ENCODE results near the gene BPIFB1.

BPIFB1 gene

DNA sequence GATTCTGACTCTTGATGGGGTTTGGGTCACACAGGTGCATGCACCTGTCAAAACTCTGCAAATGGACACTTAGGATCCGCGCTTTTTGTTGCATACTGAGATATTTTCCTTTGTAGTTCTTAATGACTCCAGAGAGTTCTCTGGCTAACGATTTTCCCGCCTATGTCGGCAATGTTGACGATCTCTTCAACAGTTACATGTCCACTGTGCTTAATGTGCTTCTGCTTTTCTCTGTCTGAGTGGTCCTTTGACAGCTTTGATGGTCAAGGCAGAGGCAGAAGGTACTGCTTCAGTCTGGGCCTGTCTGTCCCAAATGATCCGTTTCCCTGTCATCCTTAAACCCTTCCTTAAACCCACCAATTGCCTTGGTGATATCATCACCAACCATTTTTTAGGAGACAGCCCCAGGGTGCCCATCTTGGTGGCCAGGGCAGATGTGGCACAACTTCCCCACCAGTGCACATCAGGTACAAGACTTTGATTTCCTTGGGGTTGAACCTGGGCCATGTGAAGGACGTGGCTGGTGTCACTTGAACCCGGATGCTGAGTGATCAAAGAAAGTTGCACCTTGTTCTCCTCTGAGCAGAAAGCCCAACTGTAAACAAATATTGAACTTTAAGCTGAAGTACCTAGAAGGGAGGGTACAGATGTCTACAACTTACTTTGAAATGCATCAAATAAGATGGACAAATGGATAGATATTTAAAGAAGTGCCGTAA, 10.7 kb upstream of the BPIFB1 start:
- no peak for DNase-seq (ENCODE audit: low read depth in 2 of 2, low spot score in 1 of 2)

DNA sequence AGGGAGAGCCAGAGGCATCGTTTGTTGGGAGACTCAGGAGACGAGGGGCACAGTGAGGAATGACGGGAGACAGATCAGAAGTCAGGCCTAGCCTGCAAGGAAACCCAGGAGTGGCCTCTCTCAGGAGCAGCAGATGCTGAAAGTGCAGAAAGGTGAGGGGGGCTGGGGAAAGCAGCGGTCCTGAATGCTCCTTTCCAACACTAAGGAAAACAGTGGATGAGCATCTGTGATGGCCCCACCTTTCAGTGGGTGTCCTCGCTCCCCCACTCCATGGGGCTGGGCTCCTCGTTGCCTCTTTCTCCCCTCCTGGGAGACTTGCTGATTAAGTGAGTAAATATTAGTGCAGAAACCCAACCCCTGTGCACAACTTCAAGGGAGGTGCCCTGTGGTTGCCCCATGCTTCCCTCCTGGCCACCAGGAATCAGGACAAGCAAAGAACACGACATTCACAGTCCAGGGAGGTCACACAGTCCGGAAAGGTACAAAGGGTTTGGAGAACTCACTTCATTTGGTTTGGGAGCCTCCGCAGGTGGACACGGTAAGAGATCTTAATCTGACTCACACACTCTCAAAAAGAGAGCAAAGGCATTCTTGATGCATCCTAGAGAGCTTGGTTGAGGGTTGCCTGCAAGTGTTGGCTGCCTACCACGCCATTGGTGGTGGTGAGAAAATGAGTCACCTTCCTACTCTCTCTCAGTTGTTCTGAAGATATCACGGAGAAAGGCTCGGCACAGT, 9.7 kb upstream of the BPIFB1 start:
- DNase-seq (ENCODE audit: low read depth in 2 of 2, low spot score in 1 of 2) = no peak

DNA sequence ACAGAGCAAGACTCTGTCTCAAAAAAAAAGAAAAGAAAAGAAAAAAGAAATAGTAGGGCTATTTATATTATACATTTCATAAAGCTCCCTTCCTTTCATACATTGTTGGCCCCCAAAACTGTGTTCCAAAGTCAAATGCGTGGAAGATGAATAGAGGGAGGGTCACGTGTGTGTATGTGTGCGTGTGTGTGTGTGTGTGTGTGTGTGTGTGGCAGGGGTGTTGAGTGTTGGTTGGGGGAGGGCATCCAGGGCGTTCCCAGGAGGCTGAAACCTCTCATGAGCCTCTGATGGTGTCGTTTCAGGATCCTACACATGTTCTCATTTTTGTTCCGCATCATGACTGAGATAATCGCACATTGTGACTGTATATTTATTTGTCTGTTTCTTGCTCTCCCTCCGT, 7.8 kb upstream of the BPIFB1 start:
- DNase-seq (ENCODE audit: low read depth in 2 of 2, low spot score in 1 of 2) = no peak

DNA sequence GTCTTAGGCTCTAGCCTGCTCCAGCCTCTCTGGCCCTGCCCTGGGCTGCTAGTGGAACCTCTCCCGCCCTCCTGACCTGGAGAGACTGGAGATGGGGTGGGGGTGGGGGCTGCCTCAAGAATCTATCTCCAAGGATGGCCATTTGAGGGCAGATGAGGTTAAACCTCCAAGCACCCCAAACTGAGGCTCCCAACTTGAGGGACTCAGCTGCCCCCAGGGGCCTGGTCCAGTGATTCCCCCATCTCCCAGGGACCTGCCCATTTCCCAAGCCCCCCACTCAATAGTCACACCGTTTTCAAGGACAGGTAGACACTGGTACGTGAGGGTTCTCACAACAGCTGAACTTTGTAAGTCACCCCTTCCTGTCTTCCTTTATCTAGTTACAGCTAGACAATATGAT, 7.1 kb upstream of the BPIFB1 start:
- no peak for DNase-seq (ENCODE audit: low read depth in 2 of 2, low spot score in 1 of 2)

DNA sequence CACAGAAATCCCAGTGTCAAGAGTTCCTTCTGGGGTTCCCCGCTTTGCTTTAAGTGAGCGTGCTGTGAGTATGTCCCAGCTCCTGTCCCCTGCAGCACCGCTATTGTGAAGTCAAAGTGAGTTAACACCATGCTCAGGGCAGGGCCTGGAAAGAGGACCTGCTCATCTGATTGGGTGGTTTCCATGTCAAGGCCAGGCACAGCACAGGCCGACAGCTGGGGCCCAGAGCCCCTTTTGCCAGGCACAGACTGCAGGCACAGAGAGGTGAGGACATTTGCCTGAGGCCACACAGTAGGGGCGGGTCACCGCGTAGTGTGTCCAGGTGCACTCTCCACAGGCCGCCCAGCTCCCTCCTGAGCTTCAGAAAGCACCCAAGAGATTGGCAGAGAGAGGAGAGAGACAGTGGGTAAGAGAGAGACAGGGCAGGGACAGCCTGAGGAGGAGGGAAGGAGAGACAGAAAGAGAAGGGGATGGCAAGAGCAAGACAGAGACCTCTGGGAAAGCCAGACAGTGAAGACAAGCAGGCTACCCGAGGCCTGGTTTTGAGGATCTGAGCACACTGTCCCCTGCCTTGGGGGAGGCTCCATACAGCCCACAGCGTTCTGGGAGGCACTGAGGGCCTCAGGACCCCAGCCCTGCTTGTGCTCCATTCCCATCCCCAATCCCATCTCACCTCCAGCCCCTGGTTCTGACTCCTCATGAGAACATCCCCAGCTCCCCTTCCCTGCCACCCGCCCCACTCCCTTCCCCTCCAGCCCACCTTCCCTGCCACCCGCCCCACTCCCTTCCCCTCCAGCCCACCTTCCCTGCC, 6.5 kb upstream of the BPIFB1 start:
- no peak for DNase-seq (ENCODE audit: low read depth in 2 of 2, low spot score in 1 of 2)

DNA sequence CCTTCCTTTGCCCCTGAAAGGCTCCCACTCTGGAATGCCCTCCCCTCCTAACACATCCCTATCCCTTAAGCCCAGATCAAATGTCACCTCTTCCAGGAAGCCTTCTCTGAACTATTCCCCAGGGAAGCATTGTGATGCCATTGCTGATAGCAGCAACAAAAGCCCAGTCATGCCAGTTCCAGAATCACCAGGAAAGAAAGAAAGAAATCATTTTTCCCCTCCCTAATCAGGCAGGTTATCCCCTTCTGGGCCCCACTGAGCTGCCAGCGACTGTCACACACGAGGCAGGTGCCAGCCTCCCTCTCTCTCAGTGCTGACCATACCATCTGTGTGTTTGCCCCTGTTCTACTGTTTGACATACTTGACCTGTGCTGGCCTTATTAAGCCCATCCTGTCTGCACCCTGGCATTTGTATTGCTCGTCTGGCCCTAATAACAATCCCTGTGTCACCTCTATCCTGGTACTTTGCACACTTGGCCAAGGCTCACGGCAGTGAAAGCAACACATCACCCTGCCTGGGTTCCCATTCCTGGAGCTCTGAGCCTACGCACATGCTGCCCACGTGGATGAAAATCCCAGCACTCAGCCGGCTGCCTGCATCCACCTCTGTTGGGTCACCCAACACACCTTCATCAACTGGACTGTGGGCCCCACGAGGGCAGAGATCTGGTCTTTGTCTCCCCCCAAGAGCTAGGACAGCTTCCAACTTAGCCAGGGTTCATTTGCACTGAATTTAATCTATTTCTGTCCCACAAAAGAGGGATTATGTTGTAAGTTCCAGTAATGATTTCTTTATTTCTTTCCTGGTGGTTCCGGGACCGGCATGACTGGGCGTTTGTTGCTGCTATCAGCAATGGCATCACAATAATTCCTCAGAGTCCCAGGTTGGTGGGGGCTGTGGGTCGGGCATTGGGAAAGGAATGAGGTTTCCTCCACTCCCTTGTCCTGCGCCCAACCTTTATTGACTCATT, 5.3 kb upstream of the BPIFB1 start:
- no peak for DNase-seq (ENCODE audit: low read depth in 2 of 2, low spot score in 1 of 2)

DNA sequence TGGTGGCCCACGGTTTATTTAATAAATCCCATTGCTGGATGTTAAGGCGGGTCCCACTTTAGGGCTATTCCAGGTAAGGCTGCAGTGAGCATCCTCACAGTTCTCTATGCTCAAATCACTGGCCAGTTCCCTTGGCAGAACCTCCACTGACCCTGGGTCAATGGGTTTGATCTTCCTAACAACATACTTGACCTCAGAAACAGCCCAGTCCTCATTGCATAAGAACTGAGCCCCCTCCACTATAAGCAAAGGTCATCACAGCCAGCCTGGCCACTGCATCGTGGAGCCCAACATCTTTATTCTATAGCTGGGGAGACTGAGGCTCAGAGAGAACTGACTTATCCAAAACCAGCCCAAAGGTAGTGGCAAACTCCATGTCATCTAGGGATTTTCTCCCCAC, 4.3 kb upstream of the BPIFB1 start:
- DNase-seq (ENCODE audit: low read depth in 2 of 2, low spot score in 1 of 2) = no peak

DNA sequence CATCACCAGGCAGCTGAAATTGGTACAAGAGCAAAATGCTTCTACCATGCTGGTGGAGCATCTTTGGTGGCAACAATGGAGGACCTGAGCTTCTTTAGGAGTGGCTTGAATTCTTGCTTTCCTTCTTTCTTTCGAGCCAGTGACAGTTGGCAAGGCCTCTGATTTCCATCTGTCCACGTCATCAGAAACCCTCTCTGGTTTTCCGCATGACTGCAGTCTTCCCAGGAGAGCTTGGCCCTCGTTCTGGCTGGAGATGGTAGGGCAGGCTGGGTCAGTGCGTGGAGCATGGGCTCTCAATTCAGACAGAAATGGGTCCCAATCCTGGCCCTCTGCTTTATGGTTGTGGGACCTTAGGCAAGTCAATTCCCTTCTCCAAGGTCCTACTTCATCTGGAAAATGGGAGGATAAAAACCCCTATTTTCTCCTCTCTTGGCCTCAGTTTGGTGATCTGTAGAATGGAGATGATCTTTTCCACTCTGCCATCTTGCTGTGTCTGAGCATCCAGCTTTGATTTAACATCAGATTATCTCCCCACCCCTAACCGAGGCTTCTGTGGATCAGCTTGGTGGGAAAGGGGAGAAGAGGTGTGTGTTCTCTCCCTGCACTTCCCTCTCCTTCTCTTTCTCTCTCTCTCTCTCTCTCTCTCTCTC, 3.6 kb upstream of the BPIFB1 start:
- no peak for DNase-seq (ENCODE audit: low read depth in 2 of 2, low spot score in 1 of 2)

DNA sequence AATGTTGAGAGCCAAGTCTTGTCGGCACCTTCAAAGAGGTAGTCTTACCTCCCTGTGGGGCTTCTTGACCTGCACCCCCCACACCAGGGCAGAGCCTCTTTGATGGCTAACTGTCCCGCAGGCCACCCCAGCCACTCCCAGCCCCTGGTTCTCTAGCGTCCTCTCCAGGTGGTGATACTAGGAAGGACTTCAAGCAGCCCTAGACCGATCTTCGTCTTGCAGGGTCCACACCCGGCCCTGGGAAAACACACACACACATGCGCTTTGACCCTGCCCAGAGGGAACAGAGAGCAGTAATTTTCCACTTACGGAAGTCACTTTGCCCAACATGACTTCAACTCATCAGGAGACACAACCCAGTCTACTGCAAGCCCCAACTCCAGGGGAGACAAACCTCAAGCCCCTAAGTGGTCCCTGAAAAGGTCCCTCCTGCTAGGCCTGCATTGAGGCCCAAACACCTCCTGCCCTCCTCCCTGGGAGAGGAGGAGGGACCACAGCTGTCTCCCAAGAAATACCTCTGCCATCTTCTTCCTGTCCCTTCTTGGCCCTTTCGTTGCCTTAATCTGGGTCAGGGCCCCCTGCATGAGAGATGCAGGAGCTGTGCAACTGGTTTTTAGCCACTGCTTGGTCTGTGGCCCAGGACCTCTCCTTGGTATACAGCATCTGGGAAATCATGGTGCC, 2.9 kb upstream of the BPIFB1 start:
- DNase-seq (ENCODE audit: low read depth in 2 of 2, low spot score in 1 of 2) = no peak

DNA sequence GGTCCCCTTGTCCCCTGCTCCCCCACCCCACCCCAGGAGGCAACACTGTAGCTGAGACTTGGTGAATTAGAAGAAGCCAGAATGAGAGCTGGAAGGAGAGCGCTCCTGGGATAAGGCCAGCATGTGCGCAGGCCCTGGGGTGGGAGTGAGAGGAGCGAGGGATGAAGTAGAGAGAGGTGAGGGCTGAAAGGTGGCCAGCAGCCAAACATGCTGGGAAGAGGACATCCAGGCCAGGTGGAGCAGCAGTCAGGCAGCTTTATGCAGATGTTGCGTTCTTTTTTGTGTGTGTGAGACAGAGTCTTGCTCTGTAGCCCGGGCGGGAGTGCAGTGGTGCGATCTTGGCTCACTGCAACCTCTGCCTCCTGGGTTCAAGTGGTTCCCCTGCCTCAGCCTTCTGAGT, 2.2 kb upstream of the BPIFB1 start:
- no peak for DNase-seq (ENCODE audit: low read depth in 2 of 2, low spot score in 1 of 2)

DNA sequence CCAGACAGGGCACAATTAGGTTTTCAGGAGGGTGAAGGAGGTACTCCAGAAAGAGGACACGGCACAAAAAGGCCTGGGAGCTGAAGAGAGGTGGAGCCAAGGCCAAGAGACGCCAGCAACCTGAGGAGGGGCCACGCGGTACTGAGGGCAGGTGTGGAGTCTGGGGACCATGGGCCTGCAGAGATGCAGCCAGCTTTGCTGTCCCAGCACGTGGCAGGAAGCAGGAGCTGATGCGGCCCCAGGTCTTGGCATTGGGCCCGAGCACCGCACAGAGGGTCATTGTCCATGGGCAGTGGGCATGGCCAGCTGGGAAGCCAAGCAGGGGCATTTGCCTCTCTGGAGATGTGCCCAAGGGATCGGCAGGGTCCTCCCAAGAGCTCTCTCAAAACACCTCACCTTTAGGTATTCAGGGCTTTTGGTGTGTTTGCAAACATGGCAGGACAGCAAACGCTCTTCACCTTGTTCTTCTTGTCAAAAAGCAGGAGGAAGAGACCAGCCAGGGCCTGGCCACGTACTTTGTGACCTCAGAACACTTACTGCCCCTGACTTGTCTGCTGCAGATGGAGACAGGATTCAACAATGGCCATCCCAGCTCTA, 1.4 kb upstream of the BPIFB1 start:
- no peak for DNase-seq (ENCODE audit: low read depth in 2 of 2, low spot score in 1 of 2)

DNA sequence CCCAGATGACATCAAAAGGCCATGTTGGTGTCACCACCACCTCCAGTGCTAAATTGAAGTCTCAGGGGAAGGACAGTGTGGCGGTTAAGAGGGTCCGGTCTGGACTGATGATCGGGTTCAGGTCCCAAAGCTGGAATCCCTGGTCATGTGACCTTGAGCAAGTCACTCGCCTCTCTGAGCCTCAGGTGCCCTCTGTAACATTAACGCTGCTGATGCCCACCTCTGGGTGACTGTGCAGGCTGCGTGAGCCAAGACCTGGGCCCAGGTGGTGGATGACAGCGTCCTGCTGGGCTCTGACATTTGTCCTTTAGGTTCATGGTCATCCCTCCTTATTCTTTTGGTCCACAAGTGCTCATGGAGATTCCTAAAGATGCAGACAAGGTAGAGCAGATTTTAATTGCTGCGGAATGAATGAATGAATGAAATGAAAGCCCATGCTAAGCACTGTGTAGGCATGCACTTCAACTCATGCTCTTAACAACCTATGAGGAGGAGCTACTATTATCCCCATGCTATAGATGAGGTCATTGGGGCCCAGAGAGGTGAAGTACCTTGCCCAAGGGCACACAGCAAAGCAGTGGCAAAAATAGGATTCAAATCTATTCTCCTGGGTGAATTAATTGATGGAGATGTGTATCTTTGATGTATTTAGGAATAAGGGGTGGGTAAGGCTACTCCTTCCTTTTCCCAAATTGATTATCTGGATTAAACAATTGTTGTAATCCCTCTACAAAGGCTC, 649 bp upstream of the BPIFB1 start:
- DNase-seq (ENCODE audit: low read depth in 2 of 2, low spot score in 1 of 2) = no peak

DNA sequence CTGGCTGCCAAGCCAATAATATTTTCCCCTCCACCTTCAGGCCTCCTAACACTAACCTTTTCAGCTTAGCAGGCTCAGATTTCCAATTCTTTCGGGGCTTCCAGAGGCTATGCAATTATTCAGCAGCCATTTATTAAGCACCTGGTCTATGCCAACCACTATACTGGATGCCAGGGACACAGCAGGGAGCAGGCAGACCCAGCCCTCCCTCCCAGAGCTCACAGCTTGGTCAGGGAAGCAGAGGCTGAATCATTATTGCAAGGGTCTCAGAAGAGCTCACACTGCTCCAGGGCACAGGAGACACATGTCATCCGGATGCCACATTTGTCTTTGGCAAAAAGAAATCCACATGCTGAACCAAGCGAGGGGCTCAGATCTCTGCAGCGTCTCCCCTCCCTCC, 1.3 kb downstream of the BPIFB1 start:
- DNase-seq (ENCODE audit: low read depth in 2 of 2, low spot score in 1 of 2) = no peak

DNA sequence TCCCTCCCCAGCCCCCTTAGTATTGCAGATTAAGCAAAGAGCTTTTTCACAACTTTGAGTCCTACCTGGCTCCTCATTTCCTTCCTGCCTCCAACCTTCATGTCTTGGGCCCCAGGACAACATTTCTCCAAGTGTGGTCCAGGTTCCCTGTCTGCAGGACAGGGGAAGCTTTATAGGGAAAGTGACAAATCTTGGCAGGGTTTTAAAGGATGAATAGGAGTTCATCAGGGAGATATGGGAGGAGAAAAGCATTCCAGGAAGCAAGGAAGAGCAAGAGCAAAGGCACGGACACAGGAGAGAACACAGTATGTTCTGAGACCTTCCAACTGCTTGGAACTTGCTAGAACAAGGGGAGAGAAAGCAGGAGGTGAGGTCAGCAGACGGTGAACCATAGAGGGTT, 1.9 kb downstream of the BPIFB1 start:
- no peak for DNase-seq (ENCODE audit: low read depth in 2 of 2, low spot score in 1 of 2)

DNA sequence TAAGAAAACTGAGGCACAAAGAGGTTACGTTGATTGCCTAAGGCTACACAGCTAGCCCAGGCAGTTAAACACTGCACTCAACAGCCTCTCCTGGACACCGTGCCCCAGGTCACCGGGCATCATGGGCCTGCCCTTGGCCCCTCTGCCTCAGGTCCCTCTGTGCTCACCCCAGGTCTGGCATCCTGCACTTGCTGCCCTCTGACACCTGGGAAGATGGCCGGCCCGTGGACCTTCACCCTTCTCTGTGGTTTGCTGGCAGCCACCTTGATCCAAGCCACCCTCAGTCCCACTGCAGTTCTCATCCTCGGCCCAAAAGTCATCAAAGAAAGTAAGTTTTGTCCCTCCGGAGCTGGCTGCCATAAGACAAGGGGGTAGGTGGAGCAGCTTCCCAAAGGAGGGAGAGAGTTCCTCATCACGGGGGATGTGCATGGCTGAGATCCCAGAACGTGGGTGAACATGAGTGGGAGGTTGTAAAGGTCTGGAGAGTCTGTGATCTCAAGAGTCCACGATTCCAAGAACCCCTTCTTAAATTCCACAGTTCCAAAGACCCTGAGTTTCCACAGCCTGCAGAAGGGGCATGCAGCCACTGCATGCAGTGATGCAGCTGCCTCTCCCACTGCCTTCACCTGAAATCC, 3.0 kb downstream of the BPIFB1 start:
- no peak for DNase-seq (ENCODE audit: low read depth in 2 of 2, low spot score in 1 of 2)

DNA sequence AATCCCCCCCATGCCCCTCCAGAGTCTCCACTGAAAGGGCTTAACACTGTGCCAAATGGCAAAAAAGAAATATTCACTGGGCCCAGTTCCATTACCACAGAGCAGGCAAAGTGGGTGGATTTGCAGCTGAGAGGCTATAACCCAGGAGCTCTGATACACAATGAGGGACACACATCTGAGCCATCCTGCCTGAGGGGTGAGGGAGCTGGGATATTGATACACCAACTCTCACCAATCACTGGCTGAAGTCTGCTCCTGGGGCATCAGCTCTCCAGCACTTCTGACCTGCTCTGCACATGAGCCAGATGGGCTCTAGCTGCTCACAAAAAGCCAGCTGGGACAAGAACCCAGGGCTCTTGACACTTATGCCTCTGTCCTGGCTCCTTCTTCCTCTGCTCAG, 4.9 kb downstream of the BPIFB1 start:
- DNase-seq (ENCODE audit: low read depth in 2 of 2, low spot score in 1 of 2) = no peak

DNA sequence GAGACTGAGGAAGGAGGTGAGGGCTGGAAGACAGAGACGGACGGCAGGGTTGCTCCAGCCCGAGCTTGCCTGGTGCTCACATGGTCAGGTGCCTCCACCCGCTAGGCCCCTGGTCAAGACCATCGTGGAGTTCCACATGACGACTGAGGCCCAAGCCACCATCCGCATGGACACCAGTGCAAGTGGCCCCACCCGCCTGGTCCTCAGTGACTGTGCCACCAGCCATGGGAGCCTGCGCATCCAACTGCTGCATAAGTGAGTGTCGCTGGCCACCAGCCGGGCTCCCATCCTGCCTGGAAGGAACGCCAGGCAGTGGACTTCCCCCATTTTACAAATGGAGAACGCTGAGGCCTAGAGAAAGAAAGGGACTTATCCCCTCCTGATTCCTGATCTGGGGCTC, 7.8 kb downstream of the BPIFB1 start:
- DNase-seq (ENCODE audit: low read depth in 2 of 2, low spot score in 1 of 2) = no peak

DNA sequence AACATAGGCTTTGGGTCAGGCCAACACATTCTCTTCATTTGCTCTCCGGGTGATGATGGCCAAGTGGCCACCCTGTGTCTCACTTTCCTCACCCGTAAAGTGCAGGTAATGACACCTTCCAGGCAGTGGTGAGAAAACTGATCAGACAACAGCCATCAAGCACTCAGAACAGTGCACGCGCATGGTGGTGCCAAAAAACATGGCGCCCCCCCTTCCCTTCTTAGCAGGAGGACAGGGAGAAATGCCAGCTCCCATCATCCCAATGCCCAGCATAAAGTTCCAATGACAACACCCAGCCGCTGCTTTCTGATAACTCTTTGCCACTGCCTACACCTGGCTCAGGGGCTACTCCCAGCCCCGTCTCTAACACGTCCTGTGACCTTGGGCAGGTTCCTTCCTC, 8.4 kb downstream of the BPIFB1 start:
- DNase-seq (ENCODE audit: low read depth in 2 of 2, low spot score in 1 of 2) = no peak

All from stimulated activated CD8-positive, alpha-beta memory T cell treated with anti-CD3 and anti-CD28 coated beads, Interleukin-4, amount 100 ng/mL, for 1 hour (primary cell).